ENCODE measurements around the gene ASZ1.

GRCh38 chr7:117332031-117332430 is 95.3 kb downstream of the ASZ1 start:
- TF ChIP-seq CTCF (tag by site-specific recombination; IDR thresholded peaks at IDR 0.05), result no peak
- no peak for TF ChIP-seq ZSCAN18 (tag by site-specific recombination; IDR thresholded peaks at IDR 0.05)
- no peak for TF ChIP-seq ZNF248 (tag by site-specific recombination; IDR thresholded peaks at IDR 0.05)
- no peak for TF ChIP-seq ZNF18 (tag by site-specific recombination; IDR thresholded peaks at IDR 0.05)
- no peak for TF ChIP-seq TCF7L2 (IDR thresholded peaks at IDR 0.05; ENCODE audit: borderline replicate concordance, low read depth, low read length)
